ENCODE measurements around the gene SCOC. TPM values are rescaled to one million over a fixed set of nuclear protein-coding genes. Genes with fewer than 3 reads are reported as not detected.

SCOC gene
- total and polyA plus RNA-seq, 4 donors: 68.0 to 251 (median 176) TPM

DNA sequence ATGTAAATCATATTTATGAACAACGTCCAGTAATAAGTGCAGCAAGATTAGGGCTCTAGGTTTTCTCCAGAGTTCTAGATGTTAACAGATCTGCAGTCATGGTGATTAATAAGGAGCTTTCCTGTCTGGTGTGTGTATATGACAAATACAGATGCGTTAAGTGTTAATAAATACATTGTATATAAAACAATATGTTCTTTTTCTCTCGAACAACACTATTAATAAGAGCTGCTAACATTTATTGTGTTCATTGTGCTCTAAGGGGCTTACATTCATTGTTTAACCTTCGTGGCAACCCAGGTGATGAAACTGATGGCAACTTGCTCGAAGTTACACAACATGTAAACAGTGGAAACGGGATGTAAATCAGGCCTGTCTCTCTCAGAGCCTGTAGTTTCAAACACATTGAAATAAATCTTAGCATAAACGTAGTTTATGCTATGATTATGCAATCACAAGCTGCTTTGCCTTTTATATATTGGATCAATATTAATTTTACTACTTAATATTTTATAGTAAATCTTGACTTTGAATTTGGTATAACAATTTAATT is 54.5 kb downstream of the SCOC start:
- 55% methylated on average over 3 of the region's 7 CpGs for WGBS (ENCODE audit: insufficient coverage)
- H3K4me3 ChIP-seq (ENCODE audit: low read depth, low read length): peak overlapping the region; percentile 86
- H3K9me3 ChIP-seq (ENCODE audit: control insufficient read depth, insufficient read depth, low read length): no peaks in the 10 kb centered on the region
- H3K36me3 ChIP-seq (ENCODE audit: control insufficient read depth, insufficient read depth, low read length): no peaks in the 10 kb centered on the region
- no peaks in the 10 kb centered on the region for H3K27me3 ChIP-seq (ENCODE audit: control insufficient read depth, insufficient read depth, low read length)
- no peak overlapping the region for H3K27ac ChIP-seq (ENCODE audit: low read depth, low read length)
- peaks cover 10% of the 10 kb centered on the region for H3K4me1 ChIP-seq (ENCODE audit: control insufficient read depth, insufficient read depth, low read length)
- DNase-seq (ENCODE audit: low read depth in 4 of 6, low spot score in 6 of 6): no peak

Other genes with a start within 250 kb of the SCOC start
- 1 to 10 TPM; 6.0 to 6.3 TPM for gene MAML3, start 219.5 kb upstream of the SCOC start, total RNA-seq
- 10 to 100 TPM; 10.0 to 11.0 TPM for gene MAML3, start 219.5 kb upstream of the SCOC start, polyA plus RNA-seq (ENCODE audit: insufficient read length in 2 of 2)
- gene CLGN, start 54.0 kb downstream of the SCOC start, total RNA-seq: 10 to 100 TPM in 1 of 2 donors, 1 to 10 TPM in 1; 6.6 to 10.4 TPM
- 10 to 100 TPM in 1 of 2 donors, 1 to 10 TPM in 1; 9.6 to 12.5 TPM for gene CLGN, start 54.0 kb downstream of the SCOC start, polyA plus RNA-seq (ENCODE audit: insufficient read length in 2 of 2)
- under 1 TPM in 1 of 2 donors, not detected in 1; 0.10 TPM for gene MGAT4D, start 124.6 kb downstream of the SCOC start, total RNA-seq
- gene MGAT4D, start 124.6 kb downstream of the SCOC start, polyA plus RNA-seq (ENCODE audit: insufficient read length in 2 of 2): under 1 TPM in 1 of 2 donors, not detected in 1; 0.12 TPM
- 10 to 100 TPM; 37.8 to 51.6 TPM for gene ELMOD2, start 150.5 kb downstream of the SCOC start, total RNA-seq
- gene ELMOD2, start 150.5 kb downstream of the SCOC start, polyA plus RNA-seq (ENCODE audit: insufficient read length in 2 of 2): 10 to 100 TPM; 20.8 to 27.6 TPM
- gene UCP1, start 195.3 kb downstream of the SCOC start, total RNA-seq: under 1 TPM in 1 of 2 donors, not detected in 1; 0.61 TPM
- under 1 TPM; 0.36 to 0.41 TPM for gene UCP1, start 195.3 kb downstream of the SCOC start, polyA plus RNA-seq (ENCODE audit: insufficient read length in 2 of 2)